Upper lobe of right lung (tissue), 1 donor: ENCODE results near the gene OTUB2. TPM values are rescaled to one million over a fixed set of nuclear protein-coding genes. Genes with fewer than 3 reads are reported as not detected.

Experiments used
- ATAC-seq: fragments of 200-7000 bp; cut with Tn5 transposase; one replicate; pipeline ENCODE4 v1.9.1; 2020; ENCODE audit warnings: mild to moderate bottlenecking, moderate library complexity
- DNase-seq: peaks from one replicate; pipeline ENCODE4 v3.0.0-alpha.2; 2020
- H3K27ac ChIP-seq: fragments of 200-600 bp; one replicate; pipeline ENCODE4 v1.8.0; 2022
- H3K27me3 ChIP-seq: fragments of 200-600 bp; one replicate; pipeline ENCODE4 v1.8.0; 2022; ENCODE audit warnings: mild to moderate bottlenecking
- H3K36me3 ChIP-seq: fragments of 200-600 bp; one replicate; pipeline ENCODE4 v1.8.0; 2022
- H3K4me1 ChIP-seq: fragments of 200-600 bp; one replicate; pipeline ENCODE4 v1.8.0; 2022
- H3K4me3 ChIP-seq: fragments of 200-600 bp; one replicate; pipeline ENCODE4 v1.8.0; 2022; ENCODE audit warnings: mild to moderate bottlenecking
- H3K9me3 ChIP-seq: fragments of 200-600 bp; one replicate; pipeline ENCODE4 v1.8.0; 2022
- intact Hi-C: fragments of 100-400 bp; cut with DNase I; formaldehyde crosslinking; loops from one replicate; pipeline ENCODE4 v1.11.0; 2022
- total RNA-seq: library from RNA; stranded (reverse); fragmentation: NEBNext Ultra II Directional; extraction: Animal tissue kit (Norgen Biotek cat#: 25700); gene quantifications from one replicate; pipeline ENCODE4 v1.2.1, GENCODE V29; 2021
- TF ChIP-seq, protein P1 (sequence below): fragments of 200-600 bp; IDR thresholded peaks from one replicate; pipeline ENCODE4 v1.8.0; 2022; ENCODE audit warnings: antibody characterized with exemption
- donor health status: DM: no; HTN: yes; CAD: no; lungs with severe emphysema.

Gene OTUB2
- total RNA-seq, 1 donor from 2014 or later = 1.0 TPM

DNA sequence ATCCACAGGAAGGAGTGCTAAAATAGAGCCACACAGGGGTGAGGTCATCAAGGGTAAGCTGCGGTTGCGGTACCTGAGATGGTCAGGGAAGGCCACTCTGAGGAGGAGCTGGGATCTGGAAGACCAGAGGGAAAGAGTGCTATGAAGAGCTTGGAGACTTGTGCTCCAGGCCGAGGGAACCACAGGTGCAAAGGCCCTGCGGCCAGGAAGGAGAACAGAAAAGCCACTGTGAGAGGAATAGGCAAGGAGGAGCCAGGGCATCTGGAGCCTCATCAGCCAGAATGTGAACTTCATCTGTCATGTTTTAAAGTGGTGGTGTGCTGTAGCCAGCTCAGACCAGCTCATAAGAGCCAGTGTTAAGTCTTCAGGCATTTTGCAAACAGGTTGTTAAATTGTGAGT is 34.5 kb upstream of the OTUB2 start:
- Histone ChIP-seq H3K36me3 (no peaks in the 10 kb centered on the region), H3K4me3 (no peak overlapping the region), H3K9me3 (no peaks in the 10 kb centered on the region), H3K27me3 (no peaks in the 10 kb centered on the region), H3K27ac (no peak overlapping the region), H3K4me1 (no peaks in the 10 kb centered on the region)
- ATAC-seq = no peak
- intact Hi-C loops = no loop called here
- DNase-seq = no peak
- TF ChIP-seq, protein P1, sequence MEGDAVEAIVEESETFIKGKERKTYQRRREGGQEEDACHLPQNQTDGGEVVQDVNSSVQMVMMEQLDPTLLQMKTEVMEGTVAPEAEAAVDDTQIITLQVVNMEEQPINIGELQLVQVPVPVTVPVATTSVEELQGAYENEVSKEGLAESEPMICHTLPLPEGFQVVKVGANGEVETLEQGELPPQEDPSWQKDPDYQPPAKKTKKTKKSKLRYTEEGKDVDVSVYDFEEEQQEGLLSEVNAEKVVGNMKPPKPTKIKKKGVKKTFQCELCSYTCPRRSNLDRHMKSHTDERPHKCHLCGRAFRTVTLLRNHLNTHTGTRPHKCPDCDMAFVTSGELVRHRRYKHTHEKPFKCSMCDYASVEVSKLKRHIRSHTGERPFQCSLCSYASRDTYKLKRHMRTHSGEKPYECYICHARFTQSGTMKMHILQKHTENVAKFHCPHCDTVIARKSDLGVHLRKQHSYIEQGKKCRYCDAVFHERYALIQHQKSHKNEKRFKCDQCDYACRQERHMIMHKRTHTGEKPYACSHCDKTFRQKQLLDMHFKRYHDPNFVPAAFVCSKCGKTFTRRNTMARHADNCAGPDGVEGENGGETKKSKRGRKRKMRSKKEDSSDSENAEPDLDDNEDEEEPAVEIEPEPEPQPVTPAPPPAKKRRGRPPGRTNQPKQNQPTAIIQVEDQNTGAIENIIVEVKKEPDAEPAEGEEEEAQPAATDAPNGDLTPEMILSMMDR = no peak

DNA sequence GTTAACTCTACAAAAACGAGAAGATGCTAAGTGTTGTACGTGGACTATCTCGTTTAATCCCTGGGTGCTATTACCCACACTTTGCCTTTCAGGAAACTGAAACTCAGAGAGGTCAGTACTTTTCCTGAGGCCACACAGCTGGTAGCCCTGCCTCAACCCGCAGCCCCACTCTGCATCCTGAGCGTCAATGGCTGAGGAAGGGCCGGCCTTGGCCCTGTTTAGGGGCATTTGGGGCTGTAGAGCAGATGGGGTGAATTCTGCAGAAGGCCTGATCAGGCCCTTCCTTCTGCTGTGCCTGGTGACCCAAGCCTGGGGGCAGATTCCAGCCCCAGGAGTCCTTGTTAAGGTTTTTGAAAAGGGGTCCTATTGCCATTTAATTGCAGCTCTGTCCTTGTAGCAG is 32.8 kb upstream of the OTUB2 start:
- Histone ChIP-seq H3K27ac (no peak overlapping the region), H3K27me3 (no peaks in the 10 kb centered on the region), H3K36me3 (no peaks in the 10 kb centered on the region), H3K4me1 (no peaks in the 10 kb centered on the region), H3K9me3 (no peaks in the 10 kb centered on the region), H3K4me3 (no peak overlapping the region)
- no peak for DNase-seq
- no peak for ATAC-seq
- TF ChIP-seq, protein P1 = no peak
- intact Hi-C loops = no loop called here

DNA sequence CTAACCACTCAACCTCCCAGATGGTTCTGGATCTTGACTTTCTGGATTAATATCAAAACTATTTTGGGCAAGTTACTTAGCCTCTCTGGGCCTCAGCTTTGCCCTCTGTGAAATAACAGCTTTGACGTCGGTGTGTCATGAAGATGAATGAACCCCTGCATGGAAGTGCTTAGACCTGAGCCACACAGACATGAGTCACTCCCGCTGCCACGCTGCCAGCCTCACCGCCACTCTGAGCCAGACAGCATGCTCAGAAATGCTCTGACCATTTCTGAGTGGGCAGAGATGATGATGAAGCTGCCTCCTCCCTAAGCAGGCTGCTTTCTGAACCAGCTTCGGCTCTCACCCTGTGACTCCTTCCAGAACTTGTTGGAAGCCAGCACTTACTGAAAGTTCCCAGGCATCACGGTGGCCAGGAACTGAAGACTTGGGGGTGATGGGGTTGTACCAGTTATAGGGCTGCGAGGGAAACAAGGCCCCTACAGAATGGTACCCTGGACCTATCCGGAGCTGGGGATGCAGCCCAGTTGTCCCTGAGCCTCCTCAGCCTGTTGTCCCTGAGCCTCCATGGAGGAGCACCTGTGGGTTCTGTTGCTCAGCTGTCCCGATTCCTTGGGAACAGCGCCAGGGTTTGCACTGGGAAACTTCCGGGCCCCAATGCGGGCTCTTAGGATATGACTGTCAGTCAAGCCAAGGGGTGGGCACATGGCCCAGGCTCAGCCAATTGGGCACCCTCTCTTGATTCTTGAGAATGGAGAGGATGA is 31.0 kb upstream of the OTUB2 start:
- no peaks in the 10 kb centered on the region for H3K4me1 ChIP-seq
- H3K27ac ChIP-seq = no peak overlapping the region
- no peak overlapping the region for H3K4me3 ChIP-seq
- no peak for DNase-seq
- H3K36me3 ChIP-seq = no peaks in the 10 kb centered on the region
- H3K9me3 ChIP-seq = no peaks in the 10 kb centered on the region
- no peak for ATAC-seq
- H3K27me3 ChIP-seq = no peaks in the 10 kb centered on the region
- TF ChIP-seq, protein P1 = no peak
- intact Hi-C loops = no loop called here

DNA sequence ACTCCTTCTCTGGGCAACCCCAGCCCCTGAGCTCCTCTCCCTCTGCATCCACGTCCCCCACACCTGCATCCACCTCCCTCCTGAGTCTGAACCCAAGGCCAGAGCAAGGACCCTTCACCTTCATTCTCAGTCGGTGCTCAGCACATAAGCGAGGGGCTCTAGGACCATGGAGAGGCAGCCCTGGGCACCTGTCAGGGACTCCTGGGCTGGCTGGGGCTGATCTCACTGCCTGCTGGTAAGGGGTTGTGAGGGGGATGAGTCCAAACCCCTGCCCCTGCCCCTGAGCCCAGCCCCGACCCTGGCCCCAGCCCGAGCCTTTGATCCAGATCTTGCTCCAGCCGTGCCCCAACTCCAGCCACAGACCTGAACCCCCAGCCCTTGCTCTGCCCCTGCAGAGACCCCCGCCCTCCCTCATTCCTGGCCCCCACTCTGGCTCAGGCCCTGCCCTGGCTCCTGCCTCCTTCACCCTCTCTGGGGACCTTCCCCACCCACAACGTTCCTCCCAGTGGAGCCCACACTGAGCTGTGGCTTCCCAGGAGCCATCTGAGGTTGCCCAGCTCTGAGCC is 29.9 kb upstream of the OTUB2 start:
- H3K36me3 ChIP-seq = no peaks in the 10 kb centered on the region
- intact Hi-C loops = no loop called here
- no peaks in the 10 kb centered on the region for H3K27me3 ChIP-seq
- ATAC-seq (no peak), DNase-seq (no peak)
- no peaks in the 10 kb centered on the region for H3K4me1 ChIP-seq
- TF ChIP-seq, protein P1 = no peak
- H3K4me3 ChIP-seq = no peak overlapping the region
- no peak overlapping the region for H3K27ac ChIP-seq
- no peaks in the 10 kb centered on the region for H3K9me3 ChIP-seq

DNA sequence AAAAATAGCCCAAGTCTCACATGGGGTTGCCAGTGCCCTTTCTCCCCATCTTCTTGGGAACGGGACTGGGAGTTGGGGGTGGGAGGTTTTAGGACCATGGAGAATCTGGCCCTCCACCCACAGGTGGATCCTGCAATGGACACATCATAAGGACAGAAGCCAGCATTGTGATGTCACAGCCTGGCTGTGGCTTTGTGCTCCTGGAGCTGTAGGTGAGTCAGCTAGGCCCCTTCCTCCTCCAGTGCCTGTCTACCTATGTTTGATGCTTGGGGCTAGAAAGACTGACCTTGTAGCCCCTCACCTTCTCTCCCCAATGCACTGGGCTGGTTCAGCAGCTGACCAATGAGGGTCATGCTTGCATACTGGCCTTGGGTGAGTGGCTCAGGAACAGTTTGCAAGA is 29.1 kb upstream of the OTUB2 start, which contains the start of gene CCDC197:
TSS of gene CCDC197 (plus strand) at position 220 of the 400 bp plus-strand sequence. CDS start 831 bp downstream, outside the sequence.
- no peak within 1 kb of the TSS for H3K27ac ChIP-seq
- no peaks in the 10 kb centered on the region for H3K36me3 ChIP-seq
- TF ChIP-seq, protein P1 = no peak
- ATAC-seq (no peak), DNase-seq (no peak)
- no peaks in the 10 kb centered on the region for H3K9me3 ChIP-seq
- no peaks in the 10 kb centered on the region for H3K4me1 ChIP-seq
- H3K27me3 ChIP-seq = no peaks in the 10 kb centered on the region
- H3K4me3 ChIP-seq = no peak within 1 kb of the TSS
- intact Hi-C loops = no loop called here
